Activated CD4-positive, alpha-beta memory T cell treated with anti-CD3 and anti-CD28 coated beads for 36 hours (primary cell): ENCODE results near the gene SEMA5B. TPM values are rescaled to one million over a fixed set of nuclear protein-coding genes. Genes with fewer than 3 reads are reported as not detected.

Source experiments
- CTCF ChIA-PET: fragments of 350-600 bp; sonication (Branson Sonifier 250); formaldehyde crosslinking; loops from one replicate; lab custom pipeline; 2021; ENCODE audit warnings: antibody characterized with exemption, inconsistent platforms; lab: Charles Lee
- POLR2A ChIA-PET: fragments of 350-600 bp; sonication (Branson Sonifier 250); formaldehyde crosslinking; loops from one replicate; lab custom pipeline; 2021; ENCODE audit warnings: antibody characterized with exemption; lab: Charles Lee
- DNase-seq: peaks from one replicate; pipeline ENCODE4 v3.0.0-alpha.2; 2020
- H3K27ac Mint-ChIP-seq: one replicate; pipeline ENCODE4 v1.8.0; 2021; ENCODE audit warnings: mixed read lengths
- H3K27me3 Mint-ChIP-seq: one replicate; pipeline ENCODE4 v1.8.0; 2021; ENCODE audit warnings: mixed read lengths
- H3K36me3 Mint-ChIP-seq: one replicate; pipeline ENCODE4 v1.8.0; 2021; ENCODE audit warnings: mixed read lengths
- H3K4me1 Mint-ChIP-seq: one replicate; pipeline ENCODE4 v1.8.0; 2021; ENCODE audit warnings: low read depth, mixed read lengths
- H3K4me3 Mint-ChIP-seq: one replicate; pipeline ENCODE4 v1.8.0; 2021; ENCODE audit warnings: mild to moderate bottlenecking, mixed read lengths
- H3K9me3 Mint-ChIP-seq: one replicate; pipeline ENCODE4 v1.8.0; 2021; ENCODE audit warnings: mixed read lengths
- intact Hi-C: fragments of 100-400 bp; cut with micrococcal nuclease; formaldehyde crosslinking; loops from one replicate; pipeline ENCODE4 v1.15.1; 2023
- total RNA-seq, 2 experiments: library from RNA; stranded (reverse); gene quantifications; one replicate each; pipeline ENCODE4 v1.2.3, GENCODE V29; 2021

The SEMA5B gene
- total RNA-seq, 2 experiments from 2014 or later: not detected

GRCh38 chr3:122944671-122945161 is 82.8 kb downstream of the SEMA5B start:
- intact Hi-C loops: loop anchor here (10.0 kb wide), 1 partner anchor 190 kb away; no protein-coding TSS in a partner anchor
- peaks cover 5% of the 10 kb centered on the region for H3K4me1 Mint-ChIP-seq

GRCh38 chr3:122943828-122944190 is 83.8 kb downstream of the SEMA5B start:
- Mint-ChIP-seq H3K27me3 (no peaks in the 10 kb centered on the region), H3K9me3 (no peaks in the 10 kb centered on the region), H3K4me1 (peaks cover 5% of the 10 kb centered on the region), H3K36me3 (no peaks in the 10 kb centered on the region), H3K4me3 (no peak overlapping the region), H3K27ac (no peak overlapping the region)
- no peak for DNase-seq
- CTCF ChIA-PET: interaction anchor here (1.4 to 2.9 kb wide), 5 partner anchors 11 to 188 kb away, joined by 3 to 27 read pairs (median 8); partner anchors contain the start of gene SEMA5B
- POLR2A ChIA-PET: no interaction called here
- intact Hi-C loops: loop anchor here (1.0 to 10.0 kb wide), 2 partner anchors 84 to 189 kb away; no protein-coding TSS in a partner anchor

More at GRCh38 chr3:122944671-122945161, 82.8 kb downstream of the SEMA5B start:
- H3K9me3 Mint-ChIP-seq: no peaks in the 10 kb centered on the region
- CTCF ChIA-PET: no interaction called here
- H3K27ac Mint-ChIP-seq: no peak overlapping the region
- no peaks in the 10 kb centered on the region for H3K27me3 Mint-ChIP-seq
- H3K4me3 Mint-ChIP-seq: no peak overlapping the region
- POLR2A ChIA-PET: no interaction called here
- H3K36me3 Mint-ChIP-seq: no peaks in the 10 kb centered on the region
- no peak for DNase-seq

- intact Hi-C loops: loop anchor here (1.0 to 10.0 kb wide), 2 partner anchors 85 to 188 kb away; no protein-coding TSS in a partner anchor
- no peaks in the 10 kb centered on the region for H3K9me3 Mint-ChIP-seq
- H3K27me3 Mint-ChIP-seq: no peaks in the 10 kb centered on the region
- no peak overlapping the region for H3K4me3 Mint-ChIP-seq
- POLR2A ChIA-PET: no interaction called here
- no peaks in the 10 kb centered on the region for H3K36me3 Mint-ChIP-seq
- H3K27ac Mint-ChIP-seq: no peak overlapping the region
- H3K4me1 Mint-ChIP-seq: peaks cover 5% of the 10 kb centered on the region
- CTCF ChIA-PET: interaction anchor here (0.6 to 2.9 kb wide), 14 partner anchors 12 to 187 kb away, joined by 3 to 27 read pairs (median 3); partner anchors contain the start of gene SEMA5B
- DNase-seq: peak; percentile 54
Observed at GRCh38 chr3:122942937-122943827, 84.4 kb downstream of the SEMA5B start.

GRCh38 chr3:122942239-122942638 is 85.3 kb downstream of the SEMA5B start:
- CTCF ChIA-PET: interaction anchor here (0.6 to 2.9 kb wide), 16 partner anchors 8 to 316 kb away, joined by 3 to 27 read pairs (median 3); partner anchors contain the start of gene SEMA5B
- Mint-ChIP-seq H3K36me3 (no peaks in the 10 kb centered on the region), H3K4me3 (no peak overlapping the region), H3K9me3 (no peaks in the 10 kb centered on the region), H3K27ac (no peak overlapping the region), H3K4me1 (peaks cover 5% of the 10 kb centered on the region), H3K27me3 (no peaks in the 10 kb centered on the region)
- intact Hi-C loops: loop anchor here (10.0 kb wide), 1 partner anchor 187 kb away; no protein-coding TSS in a partner anchor
- POLR2A ChIA-PET: no interaction called here
- DNase-seq: no peak

- H3K27me3 Mint-ChIP-seq: no peaks in the 10 kb centered on the region
- H3K9me3 Mint-ChIP-seq: no peaks in the 10 kb centered on the region
- H3K36me3 Mint-ChIP-seq: no peaks in the 10 kb centered on the region
- CTCF ChIA-PET: interaction anchor here (1.0 to 2.9 kb wide), 12 partner anchors 9 to 317 kb away, joined by 3 to 27 read pairs (median 4); partner anchors contain the start of gene SEMA5B
- peaks cover 5% of the 10 kb centered on the region for H3K4me1 Mint-ChIP-seq
- POLR2A ChIA-PET: no interaction called here
- intact Hi-C loops: loop anchor here (10.0 kb wide), 1 partner anchor 187 kb away; no protein-coding TSS in a partner anchor
- DNase-seq: no peak
- no peak overlapping the region for H3K4me3 Mint-ChIP-seq
- no peak overlapping the region for H3K27ac Mint-ChIP-seq
Observed at GRCh38 chr3:122941228-122942206, 86.0 kb downstream of the SEMA5B start.

GRCh38 chr3:122940628-122941086 is 86.9 kb downstream of the SEMA5B start:
- H3K36me3 Mint-ChIP-seq: no peaks in the 10 kb centered on the region
- no peak for DNase-seq
- CTCF ChIA-PET: interaction anchor here (1.0 to 2.9 kb wide), 4 partner anchors 25 to 91 kb away, joined by 3 to 27 read pairs (median 7); partner anchors contain the start of gene SEMA5B
- H3K4me1 Mint-ChIP-seq: peaks cover 5% of the 10 kb centered on the region
- intact Hi-C loops: loop anchor here (10.0 kb wide), 1 partner anchor 186 kb away; no protein-coding TSS in a partner anchor
- no peak overlapping the region for H3K4me3 Mint-ChIP-seq
- H3K27me3 Mint-ChIP-seq: no peaks in the 10 kb centered on the region
- no peaks in the 10 kb centered on the region for H3K9me3 Mint-ChIP-seq
- POLR2A ChIA-PET: no interaction called here
- H3K27ac Mint-ChIP-seq: no peak overlapping the region

GRCh38 chr3:122938783-122939425 is 88.7 kb downstream of the SEMA5B start:
- Mint-ChIP-seq H3K4me1 (peaks cover 5% of the 10 kb centered on the region), H3K36me3 (no peaks in the 10 kb centered on the region), H3K27me3 (no peaks in the 10 kb centered on the region), H3K4me3 (no peak overlapping the region), H3K9me3 (no peaks in the 10 kb centered on the region), H3K27ac (no peak overlapping the region)
- DNase-seq: no peak
- CTCF ChIA-PET: interaction anchor here (1.7 kb wide), 1 partner anchor 89 kb away, joined by 7 read pairs; the partner anchor contains the start of gene SEMA5B
- intact Hi-C loops: no loop called here
- POLR2A ChIA-PET: no interaction called here

GRCh38 chr3:122937745-122938144 is 89.8 kb downstream of the SEMA5B start:
- H3K27me3 Mint-ChIP-seq: no peaks in the 10 kb centered on the region
- no peak for DNase-seq
- CTCF ChIA-PET: interaction anchor here (0.6 kb wide), 1 partner anchor 329 kb away, joined by 3 read pairs; no protein-coding TSS in a partner anchor
- no peak overlapping the region for H3K4me3 Mint-ChIP-seq
- no peaks in the 10 kb centered on the region for H3K36me3 Mint-ChIP-seq
- no peaks in the 10 kb centered on the region for H3K9me3 Mint-ChIP-seq
- POLR2A ChIA-PET: no interaction called here
- H3K27ac Mint-ChIP-seq: no peak overlapping the region
- intact Hi-C loops: no loop called here
- peaks cover 5% of the 10 kb centered on the region for H3K4me1 Mint-ChIP-seq

GRCh38 chr3:122936986-122937385 is 90.6 kb downstream of the SEMA5B start:
- H3K4me1 Mint-ChIP-seq: peaks cover 5% of the 10 kb centered on the region
- H3K4me3 Mint-ChIP-seq: no peak overlapping the region
- no peaks in the 10 kb centered on the region for H3K36me3 Mint-ChIP-seq
- no peak for DNase-seq
- no peak overlapping the region for H3K27ac Mint-ChIP-seq
- CTCF ChIA-PET: interaction anchor here (0.6 kb wide), 1 partner anchor 328 kb away, joined by 3 read pairs; no protein-coding TSS in a partner anchor
- no peaks in the 10 kb centered on the region for H3K27me3 Mint-ChIP-seq
- intact Hi-C loops: no loop called here
- H3K9me3 Mint-ChIP-seq: no peaks in the 10 kb centered on the region
- POLR2A ChIA-PET: no interaction called here

GRCh38 chr3:122936335-122936734 is 91.2 kb downstream of the SEMA5B start:
- Mint-ChIP-seq H3K4me3 (no peak overlapping the region), H3K36me3 (no peaks in the 10 kb centered on the region), H3K27ac (no peak overlapping the region), H3K27me3 (no peaks in the 10 kb centered on the region), H3K4me1 (peaks cover 5% of the 10 kb centered on the region), H3K9me3 (no peaks in the 10 kb centered on the region)
- ChIA-PET CTCF (no interaction called here), POLR2A (no interaction called here)
- no peak for DNase-seq
- intact Hi-C loops: no loop called here

- Mint-ChIP-seq H3K36me3 (no peaks in the 10 kb centered on the region), H3K4me3 (no peak overlapping the region), H3K9me3 (no peaks in the 10 kb centered on the region), H3K27me3 (no peaks in the 10 kb centered on the region), H3K27ac (no peak overlapping the region), H3K4me1 (no peaks in the 10 kb centered on the region)
- CTCF ChIA-PET: no interaction called here
- POLR2A ChIA-PET: no interaction called here
- intact Hi-C loops: no loop called here
- DNase-seq: no peak
Observed at GRCh38 chr3:122934251-122934650, 93.3 kb downstream of the SEMA5B start.
